Naive thymus-derived CD4-positive, alpha-beta T cell (primary cell): ENCODE data around the gene PLEKHO2. TPM values are rescaled to one million over a fixed set of nuclear protein-coding genes. Genes with fewer than 3 reads are reported as not detected.
A peak's percentile ranks its signal among the peaks of the same experiment; 100 is the strongest.

Experiments
- ATAC-seq: fragments of 150-1000 bp; cut with Tn5 transposase; 2 replicates; pipeline ENCODE4 v1.10.0; 2021; ENCODE audit warnings: mild to moderate bottlenecking, moderate library complexity
- CTCF ChIA-PET: fragments of 350-600 bp; sonication (Branson Sonifier 250); formaldehyde crosslinking; loops from one replicate; lab custom pipeline; 2021; ENCODE audit warnings: antibody characterized with exemption; lab: Charles Lee
- POLR2A ChIA-PET: fragments of 350-600 bp; sonication (Branson Sonifier 250); formaldehyde crosslinking; loops from one replicate; lab custom pipeline; 2021; ENCODE audit warnings: antibody characterized with exemption, inconsistent platforms; lab: Charles Lee
- DNase-seq, 9 donors: peaks; one replicate each; pipeline versions ENCODE4 v3.0.0 to v3.0.0-alpha.2; 2020 to 2022; ENCODE audit warnings: mixed read lengths in 1 of 9
- H3K27ac ChIP-seq: one replicate; pipeline ENCODE4 v1.7.0; 2013; ENCODE audit warnings: mild to moderate bottlenecking, low read depth, low read length, moderate library complexity
- H3K27me3 ChIP-seq, 2 donors: one replicate each; pipeline ENCODE4 v1.7.0; 2013; ENCODE audit warnings: low read length in 2 of 2, mild to moderate bottlenecking in 2 of 2, moderate library complexity in 2 of 2; ENCODE audit not compliant: control insufficient read depth in 2 of 2, insufficient read depth in 2 of 2
- H3K36me3 ChIP-seq, 3 experiments: 1 replicate in 2 of 3; 2 replicates in 1 of 3; pipeline ENCODE4 v1.7.0; 2013; ENCODE audit warnings: low read length in 3 of 3, mild to moderate bottlenecking in 3 of 3, moderate library complexity in 1 of 3; ENCODE audit not compliant: insufficient read depth in 3 of 3, control insufficient read depth in 2 of 3
- H3K4me1 ChIP-seq, 2 donors: one replicate each; pipeline ENCODE4 v1.7.0; 2013; ENCODE audit warnings: low read length in 2 of 2, mild to moderate bottlenecking in 2 of 2, moderate library complexity in 1 of 2; ENCODE audit not compliant: control insufficient read depth in 2 of 2, insufficient read depth in 2 of 2
- H3K4me3 ChIP-seq: 2 replicates; pipeline ENCODE4 v1.7.0; 2013; ENCODE audit warnings: mild to moderate bottlenecking, low read length
- H3K9me3 ChIP-seq, 3 experiments: 1 replicate in 2 of 3; 2 replicates in 1 of 3; pipeline ENCODE4 v1.7.0; 2013; ENCODE audit warnings: low read length in 3 of 3; ENCODE audit not compliant: control insufficient read depth in 2 of 3
- H3K27ac Mint-ChIP-seq, 9 donors: one replicate each; pipeline ENCODE4 v1.8.0; 2020 to 2022; ENCODE audit warnings: mixed read lengths in 9 of 9, mild to moderate bottlenecking in 8 of 9, moderate library complexity in 5 of 9, inconsistent platforms in 2 of 9
- H3K27me3 Mint-ChIP-seq, 5 donors: one replicate each; pipeline ENCODE4 v1.8.0; 2021 to 2022; ENCODE audit warnings: mixed read lengths in 5 of 5, mild to moderate bottlenecking in 1 of 5
- H3K36me3 Mint-ChIP-seq, 5 donors: one replicate each; pipeline ENCODE4 v1.8.0; 2020 to 2022; ENCODE audit warnings: mixed read lengths in 5 of 5, mild to moderate bottlenecking in 3 of 5, inconsistent platforms in 1 of 5
- H3K4me1 Mint-ChIP-seq, 7 donors: one replicate each; pipeline ENCODE4 v1.8.0; 2020 to 2022; ENCODE audit warnings: mixed read lengths in 7 of 7, mild to moderate bottlenecking in 3 of 7, inconsistent platforms in 1 of 7
- H3K4me3 Mint-ChIP-seq, 10 donors: one replicate each; pipeline ENCODE4 v1.8.0; 2020 to 2022; ENCODE audit warnings: mild to moderate bottlenecking in 10 of 10, mixed read lengths in 10 of 10, moderate library complexity in 6 of 10, inconsistent platforms in 2 of 10
- H3K9me3 Mint-ChIP-seq, 11 donors: one replicate each; pipeline ENCODE4 v1.8.0; 2020 to 2022; ENCODE audit warnings: mixed read lengths in 11 of 11, mild to moderate bottlenecking in 4 of 11, inconsistent platforms in 1 of 11, moderate library complexity in 1 of 11
- intact Hi-C, 2 donors: fragments of 100-400 bp; cut with micrococcal nuclease; formaldehyde crosslinking; loops; one replicate each; pipeline ENCODE4 v1.15.1; 2023
- polyA plus RNA-seq, 2 donors: library from polyadenylated mRNA; unstranded; fragments of 300-500 nt; fragmentation: Illumina TruSeq; gene quantifications; one replicate each; pipeline ENCODE4 v1.2.3, GENCODE V29; 2021
- total RNA-seq, 6 experiments: library from RNA in 5 of 6; stranded (reverse) in 5 of 6; gene quantifications; 1 replicate in 5 of 6; 2 replicates in 1 of 6; pipeline ENCODE4 v1.2.3 and lab custom pipeline; 2021 to 2026

PLEKHO2 gene
- total and polyA plus RNA-seq, 7 experiments from 2014 or later = 8.6 to 52.3 (median 14.0) TPM

- Mint-ChIP-seq H3K4me3 (peak overlapping the region in 4 of 10 donors; percentile 12 to 48 (median 20)), H3K9me3 (no peaks in the 10 kb centered on the region), H3K27me3 (no peaks in the 10 kb centered on the region), H3K4me1 (peaks cover 38 to 60% (median 56%) of the 10 kb centered on the region in 7 donors), H3K36me3 (peaks cover 0 to 34% (median 11%) of the 10 kb centered on the region in 5 donors), H3K27ac (peak overlapping the region in 8 of 9 donors; percentile 26 to 91 (median 66))
- DNase-seq (no peak), ATAC-seq (peak; percentile 19)
- peaks cover 8 to 27% of the 10 kb centered on the region in 2 donors for H3K4me1 ChIP-seq
- POLR2A ChIA-PET = interaction anchor here (2.1 kb wide), 1 partner anchor 37 kb away, joined by 11 read pairs; no protein-coding TSS in a partner anchor
- intact Hi-C loops = loop anchor here in 1 of 2 donors (2.0 kb wide), 1 partner anchor 48 kb away; no protein-coding TSS in a partner anchor
- peaks cover 10 to 71% (median 24%) of the 10 kb centered on the region in 3 experiments for H3K36me3 ChIP-seq
- H3K27me3 ChIP-seq = no peaks in the 10 kb centered on the region
- H3K9me3 ChIP-seq = no peaks in the 10 kb centered on the region
- CTCF ChIA-PET = interaction anchor here (1.0 kb wide), 1 partner anchor 50 kb away, joined by 4 read pairs; no protein-coding TSS in a partner anchor
- peak overlapping the region; percentile 17 for H3K27ac ChIP-seq
- no peak overlapping the region for H3K4me3 ChIP-seq
Measured at GRCh38 chr15:64856429-64857145, 14.9 kb downstream of the PLEKHO2 start.

- Histone ChIP-seq H3K27ac (peak overlapping the region; percentile 17), H3K4me1 (peaks cover 8 to 27% of the 10 kb centered on the region in 2 donors), H3K9me3 (no peaks in the 10 kb centered on the region), H3K4me3 (no peak overlapping the region), H3K27me3 (no peaks in the 10 kb centered on the region), H3K36me3 (peaks cover 10 to 71% (median 24%) of the 10 kb centered on the region in 3 experiments)
- Mint-ChIP-seq H3K36me3 (peaks cover 0 to 30% (median 6%) of the 10 kb centered on the region in 5 donors), H3K27ac (peak overlapping the region in 8 of 9 donors; percentile 26 to 75 (median 66)), H3K4me3 (peak overlapping the region in 2 of 10 donors; percentile 12 to 20), H3K4me1 (peaks cover 37 to 56% (median 49%) of the 10 kb centered on the region in 7 donors), H3K27me3 (no peaks in the 10 kb centered on the region), H3K9me3 (no peaks in the 10 kb centered on the region)
- intact Hi-C loops = loop anchor here in 1 of 2 donors (2.0 kb wide), 1 partner anchor 47 kb away; no protein-coding TSS in a partner anchor
- ATAC-seq = no peak
- CTCF ChIA-PET = interaction anchor here (0.6 kb wide), 1 partner anchor 122 kb away, joined by 3 read pairs; no protein-coding TSS in a partner anchor
- no peak for DNase-seq
- POLR2A ChIA-PET = interaction anchor here (0.6 to 2.1 kb wide), 2 partner anchors 31 to 36 kb away, joined by 3 to 11 read pairs; no protein-coding TSS in a partner anchor
Measured at GRCh38 chr15:64857421-64857820, 15.7 kb downstream of the PLEKHO2 start.

GRCh38 chr15:64858021-64858575 lies 16.4 kb downstream of the PLEKHO2 start:
- no peak for ATAC-seq
- Histone ChIP-seq H3K9me3 (no peaks in the 10 kb centered on the region), H3K36me3 (peaks cover 10 to 72% (median 24%) of the 10 kb centered on the region in 3 experiments), H3K27ac (no peak overlapping the region), H3K27me3 (no peaks in the 10 kb centered on the region), H3K4me3 (no peak overlapping the region), H3K4me1 (peaks cover 8 to 27% of the 10 kb centered on the region in 2 donors)
- peaks cover 0 to 30% (median 6%) of the 10 kb centered on the region in 5 donors for H3K36me3 Mint-ChIP-seq
- H3K4me1 Mint-ChIP-seq = peaks cover 37 to 56% (median 49%) of the 10 kb centered on the region in 7 donors
- no peak for DNase-seq
- CTCF ChIA-PET = interaction anchor here (0.6 kb wide), 1 partner anchor 122 kb away, joined by 3 read pairs; no protein-coding TSS in a partner anchor
- POLR2A ChIA-PET = interaction anchor here (2.1 kb wide), 1 partner anchor 36 kb away, joined by 11 read pairs; no protein-coding TSS in a partner anchor
- H3K27ac Mint-ChIP-seq = peak overlapping the region in 5 of 9 donors; percentile 17 to 72 (median 51)
- H3K9me3 Mint-ChIP-seq = no peaks in the 10 kb centered on the region
- no peaks in the 10 kb centered on the region for H3K27me3 Mint-ChIP-seq
- H3K4me3 Mint-ChIP-seq = no peak overlapping the region
- intact Hi-C loops = loop anchor here in 1 of 2 donors (2.0 kb wide), 1 partner anchor 113 kb away; no protein-coding TSS in a partner anchor

GRCh38 chr15:64859226-64859625 lies 17.5 kb downstream of the PLEKHO2 start:
- no peak overlapping the region for H3K4me3 Mint-ChIP-seq
- CTCF ChIA-PET = interaction anchor here (0.6 to 0.7 kb wide), 2 partner anchors 50 to 177 kb away, joined by 3 read pairs; no protein-coding TSS in a partner anchor
- no peaks in the 10 kb centered on the region for H3K9me3 Mint-ChIP-seq
- H3K4me1 ChIP-seq = peaks cover 8 to 26% of the 10 kb centered on the region in 2 donors
- H3K36me3 ChIP-seq = peaks cover 10 to 71% (median 18%) of the 10 kb centered on the region in 3 experiments
- peaks cover 0 to 27% (median 6%) of the 10 kb centered on the region in 5 donors for H3K36me3 Mint-ChIP-seq
- H3K4me1 Mint-ChIP-seq = peaks cover 37 to 51% (median 44%) of the 10 kb centered on the region in 7 donors
- H3K27me3 ChIP-seq = no peaks in the 10 kb centered on the region
- H3K4me3 ChIP-seq = no peak overlapping the region
- DNase-seq (no peak), ATAC-seq (no peak)
- H3K27ac Mint-ChIP-seq = peak overlapping the region in 1 of 9 donors; percentile 26
- H3K27me3 Mint-ChIP-seq = no peaks in the 10 kb centered on the region
- H3K9me3 ChIP-seq = no peaks in the 10 kb centered on the region
- intact Hi-C loops = loop anchor here in 1 of 2 donors (2.0 kb wide), 1 partner anchor 112 kb away; no protein-coding TSS in a partner anchor
- no peak overlapping the region for H3K27ac ChIP-seq
- POLR2A ChIA-PET = interaction anchor here (0.9 to 2.0 kb wide), 2 partner anchors 35 to 445 kb away, joined by 3 to 8 read pairs; partner anchors contain the start of gene RNU5B-1

GRCh38 chr15:64861331-64861730 lies 19.6 kb downstream of the PLEKHO2 start:
- no peak overlapping the region for H3K27ac ChIP-seq
- intact Hi-C loops = no loop called here
- no peak overlapping the region for H3K4me3 ChIP-seq
- no peak overlapping the region for H3K4me3 Mint-ChIP-seq
- H3K27me3 ChIP-seq = no peaks in the 10 kb centered on the region
- H3K4me1 ChIP-seq = peaks cover 0 to 14% of the 10 kb centered on the region in 2 donors
- ATAC-seq = no peak
- H3K27me3 Mint-ChIP-seq = no peaks in the 10 kb centered on the region
- no peak for DNase-seq
- peaks cover 16 to 31% (median 25%) of the 10 kb centered on the region in 7 donors for H3K4me1 Mint-ChIP-seq
- peaks cover 0 to 23% (median 6%) of the 10 kb centered on the region in 5 donors for H3K36me3 Mint-ChIP-seq
- H3K27ac Mint-ChIP-seq = peak overlapping the region in 3 of 9 donors; percentile 13 to 33 (median 14)
- POLR2A ChIA-PET = interaction anchor here (0.7 to 2.0 kb wide), 3 partner anchors 27 to 33 kb away, joined by 3 to 8 read pairs (median 4); no protein-coding TSS in a partner anchor
- CTCF ChIA-PET = interaction anchor here (0.6 to 1.1 kb wide), 2 partner anchors 29 to 1748 kb away, joined by 3 read pairs; no protein-coding TSS in a partner anchor
- no peaks in the 10 kb centered on the region for H3K9me3 ChIP-seq
- peaks cover 9 to 71% (median 15%) of the 10 kb centered on the region in 3 experiments for H3K36me3 ChIP-seq
- H3K9me3 Mint-ChIP-seq = no peaks in the 10 kb centered on the region

GRCh38 chr15:64861960-64862359 lies 20.2 kb downstream of the PLEKHO2 start:
- intact Hi-C loops = no loop called here
- H3K4me1 Mint-ChIP-seq = peaks cover 11 to 26% (median 21%) of the 10 kb centered on the region in 7 donors
- no peak overlapping the region for H3K27ac ChIP-seq
- ATAC-seq (no peak), DNase-seq (no peak)
- H3K9me3 ChIP-seq = no peaks in the 10 kb centered on the region
- H3K27me3 ChIP-seq = no peaks in the 10 kb centered on the region
- peaks cover 9 to 73% (median 15%) of the 10 kb centered on the region in 3 experiments for H3K36me3 ChIP-seq
- peaks cover 0 to 12% of the 10 kb centered on the region in 2 donors for H3K4me1 ChIP-seq
- H3K27me3 Mint-ChIP-seq = no peaks in the 10 kb centered on the region
- H3K27ac Mint-ChIP-seq = peak overlapping the region in 5 of 9 donors; percentile 13 to 72 (median 56)
- H3K9me3 Mint-ChIP-seq = no peaks in the 10 kb centered on the region
- H3K4me3 ChIP-seq = no peak overlapping the region
- no peak overlapping the region for H3K4me3 Mint-ChIP-seq
- peaks cover 0 to 30% (median 5%) of the 10 kb centered on the region in 5 donors for H3K36me3 Mint-ChIP-seq
- ChIA-PET POLR2A (interaction anchor here (0.7 to 1.7 kb wide), 2 partner anchors 27 to 32 kb away, joined by 3 to 4 read pairs; no protein-coding TSS in a partner anchor), CTCF (interaction anchor here (0.6 to 1.1 kb wide), 2 partner anchors 30 to 1749 kb away, joined by 3 read pairs; no protein-coding TSS in a partner anchor)
